Large intestine (tissue), 3 donors: ENCODE results near the gene FBXL13. TPM values are rescaled to one million over a fixed set of nuclear protein-coding genes. Genes with fewer than 3 reads are reported as not detected.

ENCODE experiments used
- DNase-seq, 2 donors: peaks; one replicate each; pipeline versions ENCODE4 v3.0.0 to v3.0.0-alpha.2; 2013
- H3K27ac ChIP-seq: one replicate; pipeline ENCODE4 v1.5.1; 2013; ENCODE audit warnings: low read length
- H3K27me3 ChIP-seq: 2 replicates; pipeline ENCODE4 v1.6.1; 2013; ENCODE audit warnings: low read length; ENCODE audit not compliant: control insufficient read depth, insufficient read depth
- H3K36me3 ChIP-seq: 2 replicates; pipeline ENCODE4 v1.6.1; 2013; ENCODE audit warnings: low read length; ENCODE audit not compliant: control insufficient read depth, insufficient read depth
- H3K4me1 ChIP-seq: one replicate; pipeline ENCODE4 v1.6.1; 2013; ENCODE audit warnings: low read length; ENCODE audit not compliant: control insufficient read depth, insufficient read depth
- H3K4me3 ChIP-seq: one replicate; pipeline ENCODE4 v1.5.1; 2013; ENCODE audit warnings: low read length
- H3K9me3 ChIP-seq: one replicate; pipeline ENCODE4 v1.6.1; 2013; ENCODE audit warnings: mild to moderate bottlenecking, low read depth, low read length, moderate library complexity; ENCODE audit not compliant: control insufficient read depth
- WGBS: methylation state at CpG from one replicate; pipeline ENCODE4 v1.1.5; 2013; ENCODE audit warnings: low lambda C conversion rate; ENCODE audit not compliant: insufficient coverage; 5-methylcytosine and 5-hydroxymethylcytosine counted together
- polyA plus RNA-seq: library from polyadenylated mRNA; unstranded; fragments of 120-200 nt; gene quantifications from one replicate; pipeline ENCODE4 v1.2.1, GENCODE V29; 2013

Gene FBXL13
- polyA plus RNA-seq, 1 donor = 0.70 TPM

DNA sequence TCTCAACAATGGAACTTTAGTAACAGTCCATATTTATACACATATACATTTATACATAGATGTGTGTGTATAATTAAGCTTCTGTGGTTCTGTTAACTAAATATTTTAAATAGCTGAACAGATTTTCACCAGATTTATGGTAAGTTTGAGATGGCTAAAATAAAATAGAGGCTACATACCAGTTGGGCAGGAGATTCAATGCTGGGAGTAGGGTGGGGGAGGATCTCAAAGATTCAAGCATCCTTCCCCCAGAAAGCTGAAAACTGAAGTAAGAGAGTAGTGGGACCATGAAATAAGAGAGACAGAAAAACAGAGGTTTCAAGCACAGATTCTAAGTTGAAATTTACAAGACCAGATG is 147.8 kb downstream of the FBXL13 start:
- Histone ChIP-seq H3K27me3 (no peaks in the 10 kb centered on the region), H3K36me3 (no peaks in the 10 kb centered on the region), H3K4me3 (no peak overlapping the region), H3K4me1 (no peaks in the 10 kb centered on the region), H3K9me3 (no peaks in the 10 kb centered on the region), H3K27ac (no peak overlapping the region)
- no peak for DNase-seq

DNA sequence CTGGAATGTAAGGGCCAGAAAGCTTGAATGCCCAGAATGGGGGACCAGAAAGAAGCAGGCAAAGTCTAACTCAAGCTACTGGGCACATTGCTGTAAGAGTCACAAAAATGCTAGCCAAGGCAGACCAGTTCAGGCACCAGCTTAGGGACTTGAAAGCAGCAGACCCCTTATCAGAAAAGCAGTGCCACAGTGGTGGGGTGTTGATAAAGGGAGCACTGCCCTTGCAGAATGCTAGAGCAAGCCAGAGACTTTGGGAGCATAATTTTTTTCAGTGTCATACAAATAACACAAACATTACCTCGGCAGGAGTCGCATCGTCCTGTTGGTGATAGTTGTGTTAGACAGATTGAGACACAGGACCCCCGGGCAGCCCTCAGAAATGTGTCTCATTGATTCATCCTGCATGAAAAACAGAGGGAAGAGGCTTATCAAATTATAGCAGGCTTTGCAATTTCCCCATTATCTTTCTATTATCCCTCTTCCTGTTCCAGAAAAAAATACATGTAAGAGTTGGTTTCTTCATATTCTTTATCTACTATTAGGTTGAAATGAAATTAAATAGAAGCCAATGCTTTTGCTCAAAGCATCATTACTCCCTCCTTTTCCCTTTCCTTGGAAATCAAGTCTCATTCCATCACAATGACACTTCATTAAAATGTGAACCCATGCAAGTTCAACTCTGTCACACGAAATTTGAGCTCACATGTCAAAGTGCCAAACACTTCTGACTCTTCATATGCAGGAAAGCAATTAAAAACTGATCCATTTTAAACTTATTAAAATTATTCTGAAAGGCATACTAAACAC is 148.4 kb downstream of the FBXL13 start:
- H3K4me1 ChIP-seq = no peaks in the 10 kb centered on the region
- 50% methylated on average over 1 of the region's 5 CpGs for WGBS

DNA sequence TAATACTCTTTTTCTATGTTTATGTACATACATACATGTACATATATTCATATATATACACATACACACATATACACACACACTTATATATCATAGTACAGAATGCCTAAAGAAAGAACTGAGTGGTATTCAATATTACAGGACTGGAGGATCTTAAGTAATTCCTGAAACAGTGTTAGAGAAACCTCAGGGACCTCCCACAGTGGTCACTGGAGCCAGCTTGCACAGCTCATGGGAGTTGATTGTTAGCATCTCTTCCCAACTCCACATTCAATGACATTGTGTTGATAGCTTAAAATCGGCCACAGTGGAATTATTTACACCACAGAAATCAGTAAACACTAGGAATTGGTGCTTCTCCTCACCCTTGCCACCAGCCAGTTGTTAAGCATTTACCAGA is 155.8 kb downstream of the FBXL13 start:
- no peak for DNase-seq
- no peak overlapping the region for H3K27ac ChIP-seq
- no peaks in the 10 kb centered on the region for H3K36me3 ChIP-seq
- no peak overlapping the region for H3K4me3 ChIP-seq
- WGBS = no CpG with 5 or more reads among the region's 1 CpG
- no peaks in the 10 kb centered on the region for H3K27me3 ChIP-seq
- no peaks in the 10 kb centered on the region for H3K9me3 ChIP-seq
- H3K4me1 ChIP-seq = no peaks in the 10 kb centered on the region

More for the DNA sequence above, 148.4 kb downstream of the FBXL13 start:
- Histone ChIP-seq H3K9me3 (no peaks in the 10 kb centered on the region), H3K4me3 (no peak overlapping the region), H3K27ac (no peak overlapping the region), H3K27me3 (no peaks in the 10 kb centered on the region), H3K36me3 (no peaks in the 10 kb centered on the region)
- no peak for DNase-seq

DNA sequence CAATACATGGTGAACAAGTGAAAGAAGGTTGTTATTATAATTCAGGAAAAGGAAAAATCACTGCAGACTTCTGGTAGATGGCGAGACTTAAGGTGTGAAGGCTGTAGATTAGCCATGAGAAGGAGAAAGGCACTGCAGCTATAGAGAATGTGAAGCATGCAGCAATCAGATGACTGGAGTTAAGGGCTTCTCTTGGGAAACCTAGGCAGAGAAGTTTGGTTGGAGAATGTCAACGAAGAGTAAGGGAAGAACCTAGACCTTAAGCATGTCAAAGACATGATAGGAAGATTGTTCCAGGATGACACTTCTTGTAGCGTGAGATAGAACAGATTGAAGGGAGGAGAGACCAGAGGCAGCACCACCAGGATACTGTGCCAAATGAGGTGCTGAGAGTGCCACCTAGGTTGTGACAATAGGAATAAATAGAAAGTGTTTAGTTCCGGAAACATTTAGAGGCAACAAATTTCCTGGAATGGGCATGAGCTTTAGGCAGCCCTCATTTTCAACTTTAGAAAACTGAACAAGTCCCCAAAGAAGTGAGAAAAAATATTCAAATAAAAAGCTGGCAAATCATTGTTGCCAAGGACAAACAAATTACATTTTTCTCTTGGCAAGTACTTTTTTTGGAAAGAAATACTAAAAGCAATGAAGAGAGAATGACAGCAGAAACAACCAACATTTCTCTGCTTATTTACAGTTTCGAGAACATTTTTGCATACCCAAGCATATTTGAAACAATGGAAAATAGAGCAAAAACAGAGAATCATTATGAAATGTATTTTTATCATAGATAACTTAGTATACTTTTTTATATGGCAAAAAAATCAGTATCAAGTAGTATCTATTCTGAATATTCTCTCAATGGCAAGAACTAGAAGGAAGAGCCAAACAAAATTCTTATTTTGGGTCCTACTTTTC is 156.9 kb downstream of the FBXL13 start:
- Histone ChIP-seq H3K27me3 (no peaks in the 10 kb centered on the region), H3K27ac (no peak overlapping the region), H3K36me3 (no peaks in the 10 kb centered on the region), H3K4me1 (no peaks in the 10 kb centered on the region), H3K9me3 (no peaks in the 10 kb centered on the region), H3K4me3 (no peak overlapping the region)
- 93% methylated on average over 3 of the region's 5 CpGs for WGBS
- no peak for DNase-seq

DNA sequence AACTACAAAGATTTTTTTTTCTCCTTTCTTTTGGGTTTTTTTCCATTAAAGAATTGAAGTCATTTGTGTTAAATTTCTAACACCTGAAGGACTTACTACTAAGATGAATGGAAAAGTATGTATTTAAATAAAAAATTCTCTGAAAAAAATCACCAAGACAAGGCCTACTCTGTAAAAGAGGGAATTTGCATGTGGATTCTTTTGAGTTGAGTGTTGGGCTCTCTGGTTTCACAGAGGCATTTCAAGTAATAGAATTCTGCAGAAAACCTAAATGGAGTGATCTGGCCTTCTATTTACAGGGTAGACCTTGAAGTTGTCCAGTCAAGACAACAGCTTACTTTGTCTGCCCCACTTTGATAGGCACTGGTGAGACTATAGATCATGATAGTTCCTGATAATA is 157.7 kb downstream of the FBXL13 start:
- DNase-seq = no peak
- Histone ChIP-seq H3K27ac (no peak overlapping the region), H3K4me1 (no peaks in the 10 kb centered on the region), H3K36me3 (no peaks in the 10 kb centered on the region), H3K9me3 (no peaks in the 10 kb centered on the region), H3K27me3 (no peaks in the 10 kb centered on the region), H3K4me3 (no peak overlapping the region)

GRCh38 chr7:102916426-102916825 is 158.2 kb downstream of the FBXL13 start:
- Histone ChIP-seq H3K4me1 (no peaks in the 10 kb centered on the region), H3K36me3 (no peaks in the 10 kb centered on the region), H3K4me3 (no peak overlapping the region), H3K9me3 (no peaks in the 10 kb centered on the region), H3K27me3 (no peaks in the 10 kb centered on the region), H3K27ac (no peak overlapping the region)
- DNase-seq = no peak
- 100% methylated on average over 2 of the region's 3 CpGs for WGBS

DNA sequence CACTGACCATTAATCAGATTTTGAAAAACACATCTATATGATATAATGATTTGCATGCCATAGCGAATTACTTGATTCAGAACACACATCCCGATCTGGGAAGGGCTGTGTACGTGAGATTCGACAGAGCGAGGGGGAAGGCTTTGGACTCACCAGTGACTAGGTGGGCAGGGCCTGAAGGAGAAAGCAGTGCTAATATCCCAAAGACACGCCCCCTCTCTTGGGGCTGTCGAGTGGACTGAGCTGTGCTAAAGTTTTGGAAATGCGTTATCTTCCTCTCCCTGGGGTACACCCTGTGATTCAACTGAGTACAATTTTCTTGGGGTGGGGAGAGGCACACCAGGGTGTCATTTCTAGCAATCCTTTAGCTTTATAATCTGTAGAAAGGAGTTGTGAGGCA is 160.0 kb downstream of the FBXL13 start:
- no peak overlapping the region for H3K27ac ChIP-seq
- H3K9me3 ChIP-seq = no peaks in the 10 kb centered on the region
- no peaks in the 10 kb centered on the region for H3K36me3 ChIP-seq
- no peaks in the 10 kb centered on the region for H3K27me3 ChIP-seq
- H3K4me1 ChIP-seq = no peaks in the 10 kb centered on the region
- peak; percentile 8 to 21 for DNase-seq
- H3K4me3 ChIP-seq = peak overlapping the region; percentile 38
- no CpG with 5 or more reads among the region's 8 CpGs for WGBS

- Histone ChIP-seq H3K27ac (no peak overlapping the region), H3K36me3 (no peaks in the 10 kb centered on the region)
These were observed 160.8 kb downstream of the FBXL13 start for GRCh38 chr7:102913826-102914225.

GRCh38 chr7:102912742-102913141 is 161.9 kb downstream of the FBXL13 start, which contains the start of gene LRRC17:
LRRC17 (plus strand) TSS chr7:102913000; CDS start chr7:102933914, 20,914 bp downstream.
- H3K4me1 ChIP-seq = no peaks in the 10 kb centered on the region
- H3K4me3 ChIP-seq = peak within 1 kb of the TSS; percentile 38
- H3K9me3 ChIP-seq = no peaks in the 10 kb centered on the region
- no CpG with 5 or more reads among the region's 6 CpGs for WGBS
- H3K36me3 ChIP-seq = no peaks in the 10 kb centered on the region
- H3K27ac ChIP-seq = peak within 1 kb of the TSS; percentile 14
- no peaks in the 10 kb centered on the region for H3K27me3 ChIP-seq
- peak; percentile 23 to 48 for DNase-seq

More at GRCh38 chr7:102913826-102914225, 160.8 kb downstream of the FBXL13 start:
- no peak for DNase-seq
- 80% methylated on average over 1 of the region's 9 CpGs for whole genome bisulfite sequencing
- no peaks in the 10 kb centered on the region for H3K27me3 ChIP-seq
- no peaks in the 10 kb centered on the region for H3K9me3 ChIP-seq
- no peaks in the 10 kb centered on the region for H3K4me1 ChIP-seq
- peak overlapping the region; percentile 38 for H3K4me3 ChIP-seq

GRCh38 chr7:102908676-102909075 is 165.9 kb downstream of the FBXL13 start:
- Histone ChIP-seq H3K4me1 (no peaks in the 10 kb centered on the region), H3K4me3 (no peak overlapping the region), H3K9me3 (no peaks in the 10 kb centered on the region), H3K27ac (no peak overlapping the region), H3K27me3 (no peaks in the 10 kb centered on the region), H3K36me3 (no peaks in the 10 kb centered on the region)
- no peak for DNase-seq
